Mucosa of descending colon (tissue), 3 donors: ENCODE measurements around the gene TGIF2. TPM values are rescaled to one million over a fixed set of nuclear protein-coding genes. Genes with fewer than 3 reads are reported as not detected.

Experiments
- ATAC-seq: fragments of 200-7000 bp; cut with Tn5 transposase; one replicate; pipeline ENCODE4 v1.9.1; 2020; ENCODE audit warnings: mild to moderate bottlenecking, moderate library complexity
- DNase-seq, 3 donors: peaks; one replicate each; pipeline ENCODE4 v3.0.0-alpha.2; 2020
- H3K36me3 ChIP-seq: fragments of 200-600 bp; one replicate; pipeline ENCODE4 v1.8.0; 2021; ENCODE audit warnings: low read depth, mild to moderate bottlenecking
- H3K4me1 ChIP-seq: fragments of 200-600 bp; one replicate; pipeline ENCODE4 v1.8.0; 2021; ENCODE audit warnings: low read depth, mild to moderate bottlenecking
- H3K4me3 ChIP-seq: fragments of 200-600 bp; one replicate; pipeline ENCODE4 v1.8.0; 2021; ENCODE audit warnings: mild to moderate bottlenecking
- H3K9me3 ChIP-seq: fragments of 200-600 bp; one replicate; pipeline ENCODE4 v1.8.0; 2021; ENCODE audit warnings: mild to moderate bottlenecking
- CTCF ChIP-seq: fragments of 200-600 bp; IDR thresholded peaks from one replicate; pipeline ENCODE4 v1.8.0; 2022; ENCODE audit warnings: antibody characterized with exemption, mild to moderate bottlenecking
- intact Hi-C, 2 donors: fragments of 100-400 bp; cut with DNase I in 1 of 2; cut with micrococcal nuclease in 1 of 2; formaldehyde crosslinking; loops; one replicate each; pipeline versions ENCODE4 v1.11.0 to v1.11.1; 2022; cut with DNase I, micrococcal nuclease
- total RNA-seq, 3 donors: library from RNA; stranded (reverse); fragmentation: NEBNext Ultra II Directional in 2 of 3; extraction: Animal tissue kit (Norgen Biotek cat#: 25700) in 2 of 3; gene quantifications; one replicate each; pipeline versions ENCODE4 v1.2.1 to v1.2.4, GENCODE V29; 2021 to 2023
- donor health status: DM: no; HTN: no; CAD: no; lungs with moderate emphysema.
- donor health status: DM: no; HTN: no; CAD: no.
- donor health status: DM: no; HTN: yes; CAD: no.

Gene TGIF2
- total RNA-seq, 3 donors from 2014 or later, result 4.2 to 13.3 (median 6.5) TPM

GRCh38 chr20:36641506-36641843 lies 68.1 kb downstream of the TGIF2 start:
- Histone ChIP-seq H3K4me1 (no peaks in the 10 kb centered on the region), H3K4me3 (no peak overlapping the region), H3K9me3 (no peaks in the 10 kb centered on the region), H3K36me3 (no peaks in the 10 kb centered on the region)
- intact Hi-C loops, result no loop called here
- ATAC-seq (no peak), DNase-seq (no peak)
- no peak for TF ChIP-seq CTCF

GRCh38 chr20:36642136-36642535 lies 68.7 kb downstream of the TGIF2 start:
- intact Hi-C loops, result no loop called here
- Histone ChIP-seq H3K36me3 (no peaks in the 10 kb centered on the region), H3K4me1 (no peaks in the 10 kb centered on the region), H3K9me3 (no peaks in the 10 kb centered on the region), H3K4me3 (no peak overlapping the region)
- ATAC-seq (no peak), DNase-seq (no peak)
- no peak for TF ChIP-seq CTCF

Other genes starting within 250 kb of the TGIF2 start
- gene MYL9, start 32.1 kb upstream of the TGIF2 start, total RNA-seq, result 1,000 to 10,000 TPM in 1 of 3 donors, 100 to 1,000 TPM in 1, 10 to 100 TPM in 1; 74.3 to 3,203 (median 259) TPM
- gene RAB5IF, start 32.2 kb downstream of the TGIF2 start, total RNA-seq, result 100 to 1,000 TPM in 2 of 3 donors, 10 to 100 TPM in 1; 96.2 to 150 (median 128) TPM
- 1 to 10 TPM; 1.5 to 1.6 (median 1.6) TPM for gene SLA2, start 72.6 kb downstream of the TGIF2 start, total RNA-seq
- 10 to 100 TPM; 23.5 to 50.9 (median 26.1) TPM for gene NDRG3, start 172.5 kb downstream of the TGIF2 start, total RNA-seq
- 10 to 100 TPM in 1 of 3 donors, 1 to 10 TPM in 2; 7.8 to 11.3 (median 7.9) TPM for gene DSN1, start 200.2 kb downstream of the TGIF2 start, total RNA-seq